GM19438 (cell line): Measurements from ENCODE around the gene PLEK2.
"Not testable (repeated sequence)": the region's sequence is repeated elsewhere in the genome, so short reads cannot be mapped to it uniquely, and the experiment has no call there.

Experiments
- ATAC-seq: cut with Tn5 transposase; IDR thresholded peaks from one replicate; pipeline ENCODE4 v1.9.1; 2021; ENCODE audit warnings: low read depth; ENCODE audit not compliant: unreplicated experiment

PLEK2 gene

GRCh38 chr14:67408122-67408801 is 3.7 kb downstream of the PLEK2 start:
- ATAC-seq: not testable (repeated sequence)

DNA sequence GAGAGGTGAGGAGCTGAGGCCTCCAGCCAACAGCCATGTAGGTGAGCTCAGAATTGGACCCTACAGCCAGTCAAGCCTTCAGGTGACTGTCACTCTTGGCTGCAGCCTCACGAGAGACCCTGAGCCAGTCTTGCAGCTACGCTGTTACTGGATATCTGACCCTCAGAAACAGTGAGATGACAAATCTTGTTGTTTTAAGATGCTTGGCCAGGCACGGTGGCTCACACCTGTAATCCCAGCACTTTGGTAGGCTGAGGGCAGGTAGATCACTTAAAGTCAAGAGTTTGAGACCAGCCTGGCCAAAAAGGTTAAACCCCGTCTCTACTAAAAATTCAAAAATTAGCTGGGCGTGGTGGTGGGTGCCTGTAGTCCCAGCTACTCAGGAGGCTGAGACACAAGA is 6.2 kb downstream of the PLEK2 start:
- no peak for ATAC-seq

- no peak for ATAC-seq
Observed at GRCh38 chr14:67400434-67400833, 11.5 kb downstream of the PLEK2 start.

GRCh38 chr14:67397536-67397935 is 14.4 kb downstream of the PLEK2 start:
- ATAC-seq: no peak

GRCh38 chr14:67396381-67396970 is 15.5 kb downstream of the PLEK2 start:
- no peak for ATAC-seq

GRCh38 chr14:67395876-67396189 is 16.1 kb downstream of the PLEK2 start:
- no peak for ATAC-seq

DNA sequence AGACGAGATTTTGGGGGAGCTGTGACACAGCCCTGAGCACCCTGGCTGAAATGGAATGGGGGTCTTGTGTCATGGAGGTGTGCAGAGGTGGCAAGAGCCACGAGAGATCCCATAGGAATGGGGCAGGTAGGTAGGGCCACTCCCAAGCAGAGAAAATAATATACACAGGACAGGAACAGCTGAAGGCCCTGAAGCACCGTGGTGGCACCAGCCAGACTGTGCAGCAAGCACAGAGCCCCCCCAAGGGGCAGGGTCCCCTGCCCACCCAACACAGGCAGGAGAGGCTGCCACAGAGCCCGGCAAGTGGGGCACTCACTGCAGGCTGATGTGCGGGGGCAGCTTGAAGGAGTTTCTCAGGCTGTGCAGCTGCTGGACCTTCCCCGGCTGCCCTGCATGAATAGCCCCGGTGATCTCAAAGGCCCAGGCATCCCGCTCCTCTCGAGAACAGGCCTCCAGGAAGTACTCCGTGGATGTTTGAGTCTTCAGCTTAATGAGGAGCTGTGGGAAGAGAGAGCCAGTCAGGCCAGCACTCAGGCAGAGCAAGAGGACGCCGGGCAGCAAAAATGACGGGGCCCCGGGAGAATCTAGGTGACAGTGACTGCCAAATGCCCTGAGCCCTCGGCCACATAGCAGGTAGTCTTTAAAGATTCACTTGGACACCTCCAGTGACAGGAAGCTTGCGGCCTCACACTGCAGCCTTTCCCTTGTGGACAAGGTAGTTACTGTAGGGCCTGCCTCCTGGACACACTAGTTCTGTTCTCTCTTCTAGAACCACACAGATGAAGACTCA is 16.7 kb downstream of the PLEK2 start:
- ATAC-seq: no peak

DNA sequence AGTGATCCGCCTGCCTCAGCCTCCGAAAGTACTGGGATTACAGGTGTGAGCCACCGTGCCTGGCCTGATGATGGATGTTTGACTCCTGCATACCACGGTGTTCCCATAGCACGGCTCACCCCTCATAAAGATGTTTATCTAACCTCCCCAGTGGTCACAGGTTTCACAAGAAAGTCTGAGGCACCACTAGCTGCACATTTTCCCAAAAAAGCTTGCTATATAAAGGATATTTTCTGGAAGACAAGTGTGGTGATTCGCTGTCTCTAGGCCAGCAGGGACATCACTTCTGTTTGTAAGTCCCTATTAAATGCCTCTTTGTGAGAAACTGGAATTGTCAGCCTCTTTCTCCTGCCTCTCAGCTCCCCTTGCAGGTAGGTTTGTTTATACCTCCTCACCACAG is 18.3 kb downstream of the PLEK2 start:
- no peak for ATAC-seq

DNA sequence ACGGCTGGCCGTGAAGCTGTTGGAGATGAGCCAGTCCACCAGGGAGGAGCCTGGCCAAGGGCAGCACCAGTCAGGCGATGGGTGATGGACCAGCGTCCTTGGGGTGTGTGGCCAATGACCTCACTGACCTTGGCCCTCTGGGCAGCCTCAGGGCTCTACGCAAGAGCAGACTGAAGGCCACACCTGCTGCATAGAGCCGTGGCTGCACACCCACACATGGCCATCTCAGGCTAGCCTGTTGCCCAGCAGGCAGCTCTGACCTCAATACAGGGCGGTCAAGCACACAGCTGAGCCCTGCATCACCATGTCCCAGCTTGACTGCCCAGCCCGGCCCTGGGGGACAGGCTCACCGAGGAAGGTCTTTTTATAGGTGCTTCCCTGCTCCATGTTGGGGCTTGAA is 19.2 kb downstream of the PLEK2 start:
- ATAC-seq: no peak

GRCh38 chr14:67392123-67392522 is 19.8 kb downstream of the PLEK2 start:
- no peak for ATAC-seq

- ATAC-seq: no peak
Observed at GRCh38 chr14:67391268-67391667, 20.7 kb downstream of the PLEK2 start.

GRCh38 chr14:67389811-67390534 is 22.0 kb downstream of the PLEK2 start:
- ATAC-seq: no peak

- ATAC-seq: no peak
Observed at GRCh38 chr14:67389275-67389674, 22.7 kb downstream of the PLEK2 start.

- ATAC-seq: no peak
Observed at GRCh38 chr14:67387195-67387594, 24.8 kb downstream of the PLEK2 start.

DNA sequence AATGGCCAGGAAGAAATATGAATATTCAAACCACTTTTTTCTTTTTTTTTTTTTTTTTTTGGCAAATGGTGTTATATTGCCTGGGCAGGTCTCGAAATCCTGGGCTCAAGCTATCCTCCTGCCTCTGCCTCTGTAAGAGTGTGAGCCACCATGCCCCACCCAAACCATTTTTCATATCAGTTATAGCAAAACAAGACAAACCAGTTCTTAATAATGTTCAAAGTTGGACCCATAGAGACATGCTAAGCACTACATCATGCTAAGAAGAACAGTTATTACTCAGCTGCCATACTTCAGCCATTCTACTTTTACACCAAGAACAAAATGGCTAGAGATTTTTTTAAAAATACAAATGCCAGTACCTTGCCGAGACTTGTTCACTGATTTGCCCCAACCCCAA is 26.3 kb downstream of the PLEK2 start:
- ATAC-seq: no peak

DNA sequence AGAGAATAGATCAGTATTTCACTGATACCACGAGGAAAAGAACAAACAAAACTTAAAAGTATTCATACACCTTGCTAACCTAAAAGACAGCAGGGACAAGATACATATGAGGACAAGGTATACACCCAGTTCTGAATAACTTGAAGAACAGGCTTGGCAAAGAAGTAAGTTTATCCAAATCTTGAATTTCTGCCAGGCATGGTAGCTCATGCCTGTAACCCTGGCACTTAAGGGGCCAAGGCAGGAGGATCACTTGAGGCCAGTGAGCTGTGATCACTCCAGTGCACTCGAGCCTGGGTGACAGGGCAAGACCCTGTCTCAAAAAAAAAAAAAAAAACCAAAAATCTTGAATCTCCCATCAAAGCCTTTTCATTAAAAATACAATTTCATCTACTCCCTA is 26.8 kb downstream of the PLEK2 start:
- ATAC-seq: no peak

DNA sequence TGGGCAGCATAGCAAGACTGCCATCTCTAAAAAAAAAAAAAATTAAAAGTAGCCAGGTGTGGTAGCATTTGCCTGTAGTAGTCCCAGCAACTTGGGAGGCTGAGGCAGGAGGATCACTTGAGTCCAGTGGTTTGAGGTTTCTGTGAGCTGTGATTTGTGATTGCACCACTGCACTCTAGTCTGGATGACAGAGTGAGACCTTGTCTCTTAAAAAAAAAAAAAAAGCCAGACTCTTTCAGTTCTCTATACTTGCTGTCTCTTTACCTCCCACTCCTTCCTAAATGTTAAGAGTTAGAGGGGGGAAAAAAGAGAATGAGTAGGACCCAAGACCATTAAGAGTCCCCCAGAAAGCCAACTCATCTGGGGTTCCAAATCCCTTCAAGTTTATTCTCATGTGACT is 34.0 kb downstream of the PLEK2 start:
- ATAC-seq: no peak

DNA sequence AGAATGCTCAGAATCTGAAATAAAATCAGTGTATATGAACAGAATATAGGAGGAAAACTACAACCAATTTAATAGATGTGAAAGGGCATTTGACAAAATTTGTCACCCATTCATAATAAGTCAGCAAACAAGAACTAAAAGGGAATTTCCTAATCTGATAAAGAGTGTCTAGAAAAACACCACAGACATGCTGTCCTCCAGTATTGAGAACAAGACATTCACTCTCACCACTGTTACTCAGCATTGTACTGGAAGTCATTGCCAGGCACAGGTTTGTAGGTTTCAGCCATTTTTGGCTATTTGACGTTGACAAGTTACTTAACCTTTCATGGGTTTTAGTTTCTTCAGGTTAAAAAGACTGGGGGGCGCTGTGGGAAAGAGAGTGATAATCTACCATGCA is 38.6 kb downstream of the PLEK2 start:
- ATAC-seq: no peak

- no peak for ATAC-seq
Observed at GRCh38 chr14:67372833-67373232, 39.1 kb downstream of the PLEK2 start.

DNA sequence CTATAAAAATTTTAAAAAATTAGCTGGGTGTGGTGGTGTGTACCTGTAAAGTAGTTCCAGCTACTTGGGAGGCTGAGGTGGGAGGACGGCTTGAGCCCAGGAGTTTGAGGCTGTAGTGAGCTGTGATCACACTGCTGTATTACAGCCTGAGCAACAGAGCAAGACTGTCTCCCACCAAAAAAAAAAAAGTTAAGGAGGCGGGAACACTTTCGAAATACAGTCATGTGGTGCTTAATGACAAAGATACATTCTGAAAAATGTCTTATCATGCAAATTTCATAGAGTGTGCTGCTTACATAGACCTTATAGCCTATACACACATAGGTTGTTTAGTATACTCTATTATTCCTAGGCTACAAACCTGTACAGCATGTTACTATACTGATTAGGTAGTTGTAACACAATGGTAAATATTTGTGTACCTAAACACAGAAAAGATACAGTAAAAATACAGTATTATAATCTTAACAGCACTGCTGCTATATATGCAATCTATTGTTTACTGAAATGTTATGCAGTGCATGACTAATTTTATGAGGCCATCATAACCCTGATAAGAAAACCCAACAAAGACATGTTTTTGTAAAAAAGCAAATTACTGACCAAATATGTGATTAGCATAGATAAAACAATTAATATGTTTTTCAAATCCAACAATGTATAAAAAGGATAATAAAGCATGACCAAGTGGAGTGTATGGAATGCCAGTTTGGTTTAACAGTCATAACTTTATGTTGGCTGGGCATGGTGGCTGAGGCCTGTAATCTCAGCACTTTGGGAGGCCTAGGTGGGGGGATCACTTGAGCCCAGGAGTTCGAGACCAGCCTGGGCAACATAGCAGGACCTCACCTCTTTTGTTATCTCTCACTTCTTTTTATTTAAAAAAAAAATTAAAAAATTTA is 40.5 kb downstream of the PLEK2 start:
- ATAC-seq: no peak
